SKM-1 treated with dmso at 0.1 percent for 144 hours (cell line): Measurements from ENCODE around the gene TOX3.

Experiments
- DNase-seq: peaks from one replicate; lab custom pipeline; 2025; ENCODE audit not compliant: unreplicated experiment; lab: John Stamatoyannopoulos, UW

The TOX3 gene

GRCh38 chr16:52494145-52494544 lies 52.8 kb downstream of the TOX3 start:
- DNase-seq = no peak

- DNase-seq = no peak
Measured at GRCh38 chr16:52492789-52493357, 54.1 kb downstream of the TOX3 start.

GRCh38 chr16:52491216-52491615 lies 55.7 kb downstream of the TOX3 start:
- DNase-seq = no peak

DNA sequence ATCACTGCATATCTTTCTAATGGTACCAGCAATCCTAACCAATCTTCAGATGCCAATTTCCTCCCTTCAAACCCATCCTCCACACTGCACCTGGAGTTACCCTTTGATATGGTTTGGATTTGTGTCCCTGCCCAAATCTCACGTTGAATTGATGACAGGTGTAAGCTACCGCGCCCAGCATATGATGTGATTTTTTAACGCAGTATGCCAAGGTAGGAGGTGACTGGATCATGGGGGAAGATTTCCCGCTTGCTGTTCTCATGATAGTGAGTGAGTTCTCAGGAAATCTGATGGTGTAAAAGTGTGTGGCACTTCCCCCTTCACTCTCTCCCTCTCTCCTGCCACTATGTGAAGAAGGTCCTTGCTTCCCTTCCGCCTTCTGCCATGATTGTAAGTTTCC lies 57.0 kb downstream of the TOX3 start:
- DNase-seq = no peak

DNA sequence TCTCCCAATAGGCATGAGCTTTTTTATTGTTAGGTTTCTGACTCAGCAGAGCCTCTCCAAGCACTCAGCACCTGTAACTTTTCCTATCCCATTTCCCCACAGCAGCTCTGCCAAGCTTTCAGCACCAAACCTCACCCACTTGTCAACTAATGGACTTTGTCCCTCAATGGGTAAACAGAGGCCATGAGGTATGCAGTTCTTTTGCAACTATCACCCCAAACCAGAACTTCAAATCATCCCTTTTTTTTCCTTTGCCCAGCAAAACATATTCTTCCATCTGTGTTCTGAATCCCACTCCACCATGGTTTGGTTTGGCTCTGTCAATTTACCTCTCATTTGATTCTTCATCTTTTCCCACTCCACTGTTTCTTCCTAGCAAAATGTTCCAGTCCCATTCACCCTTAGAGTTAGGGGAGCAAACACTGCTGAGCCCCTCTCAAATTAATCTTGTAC lies 58.1 kb downstream of the TOX3 start:
- no peak for DNase-seq

DNA sequence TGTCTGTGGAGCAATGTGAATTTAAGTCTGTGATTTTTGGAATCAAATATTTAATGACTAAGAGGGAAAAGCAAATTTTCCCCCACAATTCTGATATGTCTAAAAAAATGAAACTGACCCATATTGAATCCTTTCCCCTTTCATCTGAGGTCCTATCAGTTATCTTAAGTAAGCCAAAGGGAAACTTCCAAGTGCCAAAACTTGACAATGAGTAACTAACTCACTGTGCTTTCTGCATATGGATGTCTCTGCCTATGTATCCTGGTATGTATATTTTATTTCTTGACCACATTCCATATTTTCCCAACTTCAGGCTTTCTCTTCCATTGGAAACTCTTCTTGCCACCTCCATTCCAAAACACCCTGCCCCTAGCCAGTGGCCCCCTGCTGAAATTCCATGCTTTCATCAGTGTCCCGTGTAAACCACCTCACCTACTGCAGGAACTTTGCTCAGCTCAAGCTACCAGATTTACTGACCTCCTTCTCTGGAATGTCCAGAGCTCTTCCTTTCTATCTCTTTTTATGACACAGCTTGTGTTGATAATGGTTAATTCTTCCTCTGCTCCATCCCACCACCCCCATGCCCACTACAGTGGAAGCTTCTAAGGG lies 59.0 kb downstream of the TOX3 start:
- no peak for DNase-seq

DNA sequence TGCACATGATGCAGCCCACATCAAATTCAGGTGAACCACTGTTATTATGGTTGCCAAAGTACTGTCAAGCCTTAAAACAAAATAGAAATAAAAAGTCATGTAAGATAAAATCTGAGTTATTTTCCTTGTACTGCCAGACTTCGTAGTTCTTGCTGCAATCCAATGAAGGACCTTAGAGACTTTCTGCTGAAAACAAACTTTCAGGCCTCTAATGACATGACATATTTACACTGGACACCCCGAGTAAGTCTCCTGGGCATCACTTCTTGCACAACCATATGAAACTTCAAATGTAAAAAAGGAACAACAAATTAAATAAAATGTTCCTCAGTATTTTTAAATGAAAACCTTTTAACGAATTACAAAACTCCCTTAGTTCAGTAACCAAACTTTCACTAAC lies 66.7 kb downstream of the TOX3 start:
- DNase-seq = no peak

DNA sequence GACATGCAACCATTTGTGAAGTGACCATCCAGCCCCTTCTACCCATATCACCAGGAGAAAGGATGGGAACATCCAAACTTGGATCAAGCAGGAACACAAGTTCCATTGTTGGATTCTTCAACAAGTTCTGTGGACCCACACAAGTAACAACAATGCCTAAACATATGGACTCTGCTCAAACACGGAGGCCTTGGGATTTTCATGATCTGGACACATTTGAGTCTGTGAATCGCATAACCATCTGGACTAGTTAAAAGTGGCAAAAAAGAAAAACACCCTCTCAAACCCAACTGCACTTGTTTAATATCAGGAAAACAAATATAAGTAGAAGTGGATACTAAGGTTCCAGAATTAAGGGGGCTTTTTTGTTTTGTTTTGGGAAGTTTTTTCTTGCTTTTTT lies 70.8 kb downstream of the TOX3 start:
- DNase-seq = no peak

DNA sequence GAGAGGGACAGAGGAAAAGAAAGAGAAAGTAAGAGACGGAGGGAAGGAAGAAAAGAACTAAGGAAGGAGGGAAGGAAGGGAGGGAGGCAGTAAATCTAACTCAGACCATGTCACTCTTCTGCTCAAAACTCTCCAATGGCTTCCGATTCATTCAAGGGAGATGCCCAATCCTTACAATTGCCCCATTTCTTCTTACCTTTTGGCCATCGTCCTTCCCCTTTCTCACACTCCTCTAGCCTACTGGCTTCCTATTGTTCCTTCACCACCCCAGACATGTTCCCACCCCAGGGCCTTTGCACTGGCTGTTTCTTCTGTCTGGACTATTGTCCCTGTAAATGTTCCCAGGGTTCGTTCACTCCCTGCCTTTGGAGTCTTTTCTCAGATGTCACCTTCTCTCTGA lies 72.3 kb downstream of the TOX3 start:
- DNase-seq = no peak

DNA sequence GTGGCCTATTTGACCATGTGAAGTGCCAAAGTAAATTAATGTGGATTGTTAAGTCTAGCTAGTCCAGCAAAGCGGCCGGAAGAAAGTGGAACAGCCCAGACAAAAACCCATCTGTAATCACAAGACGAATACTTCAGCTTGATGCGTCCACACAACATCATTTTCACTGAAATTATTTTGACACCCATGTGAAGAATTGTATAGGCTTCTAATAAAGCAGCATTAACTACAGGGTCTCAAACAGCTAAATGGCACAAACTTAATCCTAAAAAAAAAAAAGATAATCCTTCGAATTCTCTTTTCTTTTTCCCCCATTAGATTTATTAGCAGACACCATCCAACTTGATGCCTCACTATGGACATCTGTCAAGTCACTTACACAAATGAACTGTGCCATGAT lies 73.8 kb downstream of the TOX3 start:
- no peak for DNase-seq

GRCh38 chr16:52471650-52472370 lies 75.1 kb downstream of the TOX3 start:
- no peak for DNase-seq

- no peak for DNase-seq
Measured at GRCh38 chr16:52470585-52470984, 76.4 kb downstream of the TOX3 start.

DNA sequence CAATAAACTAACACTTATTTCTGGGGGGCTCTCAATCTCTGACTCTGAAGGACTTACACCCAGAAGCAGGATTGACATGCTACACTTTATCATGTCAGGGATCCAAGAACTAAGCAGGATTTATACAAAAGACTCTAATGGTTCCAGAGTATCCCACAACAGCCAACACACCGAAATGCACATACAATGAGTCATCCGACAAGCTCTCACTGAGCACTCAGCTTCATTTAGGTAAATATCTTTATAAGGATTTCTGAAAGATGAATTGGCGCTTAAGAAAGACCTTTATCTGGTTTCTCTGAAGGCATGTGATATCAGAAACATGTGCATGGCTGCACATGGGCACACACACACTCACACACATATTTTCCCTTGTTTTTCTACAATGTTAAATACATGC lies 77.2 kb downstream of the TOX3 start:
- no peak for DNase-seq

GRCh38 chr16:52469091-52469490 lies 77.9 kb downstream of the TOX3 start:
- no peak for DNase-seq

DNA sequence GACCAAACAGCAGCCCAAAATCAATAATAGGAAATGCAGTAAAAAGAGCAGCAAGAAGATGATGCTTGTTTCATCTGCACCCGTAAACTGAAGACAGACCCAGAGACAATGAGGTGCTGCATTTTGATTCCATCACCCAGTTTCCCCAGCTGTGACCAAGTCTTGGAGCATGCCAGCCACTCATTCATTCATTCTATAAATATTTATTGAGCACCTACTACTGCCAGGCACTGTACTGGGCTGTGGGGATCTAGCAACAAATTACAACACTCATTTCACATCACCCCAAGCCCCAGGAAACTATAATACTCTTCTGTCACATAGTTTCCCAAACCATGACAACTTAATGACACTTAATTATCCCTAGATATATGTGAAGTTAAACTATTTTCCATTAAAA lies 79.2 kb downstream of the TOX3 start:
- no peak for DNase-seq

DNA sequence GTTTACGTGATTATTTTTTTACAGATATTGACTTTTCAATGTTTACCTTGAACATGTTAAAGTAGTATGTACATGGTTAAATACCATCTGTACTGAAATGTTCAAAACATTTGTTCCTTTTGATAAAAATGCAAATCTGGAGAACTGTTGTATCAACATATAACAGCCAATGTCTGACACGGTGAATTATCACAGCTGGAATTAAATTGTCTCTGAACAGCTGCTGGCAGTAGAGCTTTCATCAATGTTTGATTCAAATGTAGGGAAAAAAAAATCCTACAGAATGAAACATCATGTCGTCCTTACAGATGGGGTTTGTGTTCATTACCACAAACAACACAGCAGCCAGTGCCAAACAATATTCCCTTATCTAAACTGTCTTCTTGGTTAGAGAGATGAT lies 79.9 kb downstream of the TOX3 start:
- no peak for DNase-seq

DNA sequence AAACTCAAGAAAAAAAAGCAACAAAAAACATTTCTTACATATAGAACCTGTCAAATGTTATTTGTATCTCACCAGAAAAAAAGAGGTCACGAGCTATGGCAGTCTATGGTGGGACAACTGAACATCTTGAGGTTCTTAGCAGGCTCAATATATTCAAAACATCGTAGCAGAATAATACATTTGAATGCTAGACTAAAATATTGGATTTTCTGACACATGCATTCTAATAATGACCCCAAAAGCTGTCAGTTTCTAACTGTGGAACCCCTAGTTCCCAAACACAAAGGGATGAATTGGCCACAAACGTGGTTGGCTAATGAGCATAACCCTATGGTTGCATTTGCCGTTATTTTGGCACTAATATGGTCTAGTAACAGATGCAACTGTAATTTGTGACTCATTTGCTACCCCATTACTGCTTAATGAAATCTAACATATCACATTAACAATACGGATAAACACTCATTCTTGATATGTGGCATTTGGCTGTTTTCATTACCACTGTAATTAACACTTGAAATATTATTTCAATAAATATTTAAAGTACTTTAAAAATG lies 81.2 kb downstream of the TOX3 start:
- DNase-seq = no peak

DNA sequence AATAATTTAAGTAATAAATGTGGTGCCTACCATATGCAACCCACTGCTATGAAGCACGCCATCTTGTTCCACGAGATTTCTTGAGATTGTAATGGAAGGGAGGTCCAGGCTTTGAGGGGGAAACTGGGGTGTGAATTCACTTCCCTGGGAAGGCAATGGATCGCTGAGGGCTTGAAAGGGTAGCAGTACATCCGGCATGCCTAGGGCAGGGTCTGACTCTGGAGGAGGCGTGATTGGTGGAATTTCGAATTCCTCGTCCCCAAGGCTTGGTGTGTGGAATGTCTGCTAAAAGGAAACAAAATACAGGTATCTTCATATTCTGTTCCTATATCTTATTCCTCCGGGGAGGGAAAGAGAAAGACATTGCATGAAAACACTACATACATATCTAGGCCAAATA lies 83.0 kb downstream of the TOX3 start:
- DNase-seq = no peak

DNA sequence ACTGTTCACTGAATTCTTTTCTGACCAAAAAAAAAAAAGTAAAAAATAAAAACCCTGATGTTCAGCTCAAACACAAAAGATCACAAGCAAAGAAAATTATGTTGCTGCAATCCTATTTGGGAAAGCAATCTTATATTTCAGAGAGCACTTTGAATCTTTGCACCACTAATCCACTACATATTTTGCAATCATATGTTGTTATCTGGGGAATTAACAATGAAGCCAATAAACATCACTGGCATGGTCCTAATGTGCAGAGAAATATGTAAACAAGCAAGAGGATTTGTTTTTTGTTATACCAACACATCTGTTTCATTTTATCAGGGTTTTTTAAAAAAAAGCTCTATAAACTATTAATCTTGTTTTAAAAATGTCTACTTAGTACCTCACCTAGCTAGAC lies 84.1 kb downstream of the TOX3 start:
- no peak for DNase-seq

- no peak for DNase-seq
Measured at GRCh38 chr16:52460639-52461178, 86.2 kb downstream of the TOX3 start.

DNA sequence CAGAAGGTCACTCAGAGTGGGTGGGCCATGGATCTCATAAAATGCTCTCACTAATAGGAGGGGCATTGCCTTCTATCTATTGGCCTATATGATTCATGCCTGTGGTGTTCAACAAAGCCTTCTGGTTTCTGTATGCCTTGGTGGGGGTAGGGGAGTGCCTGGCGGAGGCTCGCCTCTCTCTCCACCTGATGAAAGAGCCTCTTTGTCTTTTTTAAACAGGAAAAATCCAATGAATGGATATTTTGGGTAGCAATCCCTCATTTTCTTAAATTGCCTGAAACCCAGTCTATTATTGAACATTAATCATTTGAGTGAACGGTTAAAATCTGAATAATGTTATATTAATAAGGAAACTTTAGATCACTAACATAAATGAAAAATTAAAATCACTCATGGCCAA lies 90.6 kb downstream of the TOX3 start:
- no peak for DNase-seq
